PC-3 (cell line): ENCODE results near the gene MAN1B1.
"Not testable (repeated sequence)": the region's sequence is repeated elsewhere in the genome, so short reads cannot be mapped to it uniquely, and the experiment has no call there.

Experiments used
- CTCF ChIP-seq: fragments of 300-600 bp; sonication (generic); conservative IDR thresholded peaks from 2 replicates; pipeline ENCODE4 v1.5.1; 2017; ENCODE audit warnings: antibody characterized with exemption, low read depth, mild to moderate bottlenecking, low read length
- EZH2 ChIP-seq: fragments of 300-600 bp; sonication (generic); IDR thresholded peaks from one replicate; pipeline ENCODE4 v1.6.1; 2017; ENCODE audit warnings: antibody characterized with exemption, mild to moderate bottlenecking, low read length; ENCODE audit not compliant: unreplicated experiment

GRCh38 chr9:137121927-137122795, 35.4 kb downstream of the MAN1B1 start:
- not testable (repeated sequence) for TF ChIP-seq CTCF, EZH2
